D341Med (cell line): ENCODE results near the gene DYNLT2B.
A peak's percentile ranks its signal among the peaks of the same experiment; 100 is the strongest.
"Not testable (repeated sequence)": the region's sequence is repeated elsewhere in the genome, so short reads cannot be mapped to it uniquely, and the experiment has no call there.

Source experiments
- DNase-seq: peaks from one replicate; pipeline ENCODE4 v3.0.0; 2012; ENCODE audit warnings: low spot score

Gene DYNLT2B

DNA sequence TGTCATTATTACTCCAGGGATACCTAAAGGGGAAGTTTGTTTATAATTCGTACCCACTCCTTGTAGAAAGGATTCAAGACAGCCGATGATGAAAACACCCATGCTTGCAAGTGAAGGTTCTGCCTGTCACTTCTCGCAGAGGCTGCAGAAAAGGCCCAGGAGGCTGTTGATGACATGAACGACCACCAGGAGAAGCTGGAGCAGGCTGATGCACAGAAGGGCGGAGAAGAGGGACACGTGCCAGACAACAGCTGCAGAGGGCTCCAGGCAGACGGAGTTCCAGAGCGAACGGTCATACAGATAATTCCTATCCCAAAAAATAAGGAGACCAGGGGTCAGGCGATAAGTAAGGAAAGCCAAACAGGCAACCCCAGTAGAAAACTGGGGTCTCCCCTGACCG is 5.7 kb upstream of the DYNLT2B start:
- peak; percentile 71 for DNase-seq

DNA sequence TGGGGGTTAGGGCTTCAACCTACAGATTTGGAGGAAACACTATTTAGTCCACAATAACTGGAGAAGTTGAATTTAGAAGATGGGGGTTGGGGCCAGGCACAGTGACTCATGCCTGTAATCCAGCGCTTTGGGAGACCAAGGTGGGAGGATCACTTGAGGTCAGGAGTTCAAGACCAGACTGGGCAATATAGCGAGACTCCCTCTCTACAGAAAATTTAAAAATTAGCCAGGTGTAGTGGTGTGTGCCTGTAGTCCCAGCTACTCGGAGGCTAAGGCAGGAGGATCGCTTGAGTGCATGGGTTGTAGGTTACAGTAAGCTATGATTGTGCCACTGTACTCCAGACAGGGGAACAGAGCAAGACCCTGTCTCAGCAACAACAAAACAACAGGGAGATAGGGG is 5.0 kb upstream of the DYNLT2B start:
- DNase-seq, result no peak

DNA sequence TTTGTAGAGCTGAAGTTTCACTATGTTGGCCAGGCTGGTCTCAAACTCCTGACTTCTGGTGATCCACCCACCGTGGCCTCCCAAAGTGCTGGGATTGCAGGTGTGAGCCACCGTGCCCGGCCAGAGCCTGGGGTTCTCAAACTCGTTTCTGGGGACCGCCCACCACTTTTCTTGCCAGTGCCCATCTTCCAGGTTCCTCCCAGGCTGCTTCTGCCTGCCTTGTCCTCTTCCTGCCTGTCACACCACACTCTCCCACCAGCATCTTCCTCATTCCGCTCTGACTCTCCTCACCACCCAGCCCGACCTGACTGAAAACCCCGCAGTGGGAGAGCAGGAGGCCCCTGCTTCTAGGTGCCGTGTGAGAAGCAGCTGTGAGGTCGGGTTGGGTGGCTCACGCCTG is 3.1 kb upstream of the DYNLT2B start:
- DNase-seq, result no peak

DNA sequence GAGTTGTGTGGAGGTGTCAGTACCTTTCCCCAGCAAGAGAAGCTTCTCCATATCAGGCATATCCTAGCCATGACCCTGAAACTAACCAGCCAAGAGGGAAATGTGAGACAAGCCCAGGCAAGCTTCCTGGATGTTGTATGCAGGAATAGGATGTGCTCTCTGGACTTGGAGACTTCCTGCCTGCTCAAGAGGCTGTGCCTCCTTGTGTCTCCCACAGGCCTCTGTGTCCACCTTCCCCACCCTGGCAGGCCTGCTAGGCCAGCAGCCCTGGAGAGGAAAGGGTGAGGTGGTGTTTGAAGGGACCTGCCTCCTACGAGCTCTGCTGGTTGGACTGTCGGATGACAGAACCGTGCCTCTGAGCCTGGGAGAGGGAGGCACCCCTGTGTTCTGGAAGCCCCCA is 2.1 kb upstream of the DYNLT2B start:
- DNase-seq, result no peak

DNA sequence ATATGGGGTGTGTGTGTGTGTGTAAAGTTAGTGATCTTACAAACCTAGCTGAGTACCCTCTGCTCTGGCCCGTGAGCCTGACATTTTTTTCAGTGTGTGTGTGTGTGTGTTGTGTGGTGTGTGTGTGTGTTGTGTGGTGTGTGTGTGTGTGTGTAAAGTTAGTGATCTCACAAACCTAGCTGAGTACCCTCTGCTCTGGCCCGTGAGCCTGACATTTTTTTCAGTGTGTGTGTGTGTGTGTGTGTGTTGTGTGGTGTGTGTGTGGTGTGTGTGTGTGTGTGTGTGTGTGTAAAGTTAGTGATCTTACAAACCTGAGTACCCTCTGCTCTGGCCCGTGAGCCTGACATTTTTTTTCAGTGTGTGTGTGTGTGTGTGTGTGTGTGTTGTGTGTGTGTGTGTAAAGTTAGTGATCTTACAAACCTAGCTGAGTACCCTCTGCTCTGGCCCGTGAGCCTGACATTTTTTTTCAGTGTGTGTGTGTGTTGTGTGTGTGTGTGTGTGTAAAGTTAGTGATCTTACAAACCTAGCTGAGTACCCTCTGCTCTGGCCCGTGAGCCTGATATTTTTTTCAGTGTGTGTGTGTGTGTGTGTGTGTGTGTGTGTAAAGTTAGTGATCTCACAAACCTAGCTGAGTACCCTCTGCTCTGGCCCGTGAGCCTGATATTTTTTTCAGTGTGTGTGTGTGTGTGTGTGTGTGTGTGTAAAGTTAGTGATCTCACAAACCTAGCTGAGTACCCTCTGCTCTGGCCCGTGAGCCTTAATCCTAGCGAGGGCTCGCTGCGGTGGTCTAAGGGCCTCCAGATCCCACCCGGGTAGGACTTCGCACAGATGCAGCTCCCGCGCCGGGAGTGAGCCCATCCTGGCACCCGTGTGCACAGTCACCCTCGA is 997 bp downstream of the DYNLT2B start:
- DNase-seq, result not testable (repeated sequence)

DNA sequence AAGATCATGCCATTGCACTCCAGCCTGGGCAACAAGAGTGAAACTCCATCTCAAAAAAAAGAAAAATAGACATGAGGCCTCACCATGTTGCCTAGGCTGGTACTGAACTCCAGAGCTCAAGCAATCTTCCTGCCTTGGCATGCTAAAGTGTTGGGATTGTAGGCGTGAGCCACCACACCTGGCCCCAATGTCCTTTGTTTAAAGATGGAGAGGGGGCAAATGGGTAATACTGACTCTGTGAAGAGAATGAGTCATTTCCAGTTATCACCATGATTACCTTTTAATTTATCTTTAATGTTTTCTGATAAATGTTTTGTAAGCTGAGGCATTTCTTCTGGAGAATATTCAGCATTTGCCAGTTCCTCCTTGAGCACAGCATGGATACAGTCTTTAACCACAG is 2.2 kb downstream of the DYNLT2B start:
- no peak for DNase-seq

DNA sequence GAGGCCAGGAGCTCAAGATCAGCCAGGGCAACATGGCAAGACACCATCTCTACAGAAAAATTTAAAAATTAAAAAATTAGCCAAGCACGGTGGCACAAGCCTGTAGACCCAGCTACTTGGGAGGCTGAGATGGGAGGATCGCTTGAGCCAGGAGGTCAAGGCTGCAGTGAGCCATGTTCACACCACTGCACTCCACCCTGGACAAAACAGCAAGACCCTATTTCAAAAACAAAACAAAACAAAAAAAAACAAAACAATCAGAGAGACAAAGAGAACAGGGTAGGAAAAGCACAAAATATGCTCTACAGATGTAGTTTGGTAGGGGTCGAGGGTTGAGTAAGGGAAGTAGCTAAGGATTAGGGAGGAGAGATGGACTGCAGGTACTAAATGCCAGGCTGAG is 3.4 kb downstream of the DYNLT2B start:
- DNase-seq, result no peak

DNA sequence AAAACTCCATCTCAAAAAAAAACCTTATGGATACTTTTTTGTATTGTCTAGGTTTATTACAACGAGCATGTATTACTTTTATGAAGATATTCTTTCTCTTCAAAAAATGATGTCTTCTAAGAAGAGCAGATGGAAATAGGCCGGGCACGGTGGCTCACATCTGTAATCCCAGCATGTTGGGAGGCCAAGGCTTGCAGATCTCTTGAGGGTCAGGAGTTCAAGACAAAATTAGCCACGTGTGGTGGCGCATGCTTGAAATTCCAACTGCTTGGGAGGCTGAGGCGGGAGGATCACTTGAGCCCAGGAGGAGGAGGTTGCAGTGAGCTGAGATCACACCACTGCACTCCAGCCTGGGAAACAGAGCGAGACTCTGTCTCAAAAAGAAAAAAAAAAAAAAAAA is 4.0 kb downstream of the DYNLT2B start:
- DNase-seq, result not testable (repeated sequence)

DNA sequence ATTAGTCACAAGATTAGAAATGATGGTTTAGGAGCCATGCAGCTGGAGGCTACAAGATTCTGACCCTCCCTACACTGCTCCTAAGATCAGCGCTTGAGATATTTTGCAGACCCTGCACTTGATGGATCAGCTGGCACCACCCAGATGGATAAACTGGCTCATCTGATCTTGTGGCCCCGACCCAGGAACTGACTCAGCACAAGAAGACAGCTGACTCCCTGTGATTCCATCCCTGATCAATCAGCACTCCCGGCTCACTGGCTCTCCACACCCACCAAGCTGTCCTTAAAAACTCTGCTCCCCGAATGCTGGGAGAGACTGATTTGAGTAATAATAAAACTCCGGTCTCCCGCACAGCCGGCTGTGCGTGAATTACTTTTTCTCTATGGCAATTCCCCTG is 15.1 kb downstream of the DYNLT2B start:
- DNase-seq, result not testable (repeated sequence)

DNA sequence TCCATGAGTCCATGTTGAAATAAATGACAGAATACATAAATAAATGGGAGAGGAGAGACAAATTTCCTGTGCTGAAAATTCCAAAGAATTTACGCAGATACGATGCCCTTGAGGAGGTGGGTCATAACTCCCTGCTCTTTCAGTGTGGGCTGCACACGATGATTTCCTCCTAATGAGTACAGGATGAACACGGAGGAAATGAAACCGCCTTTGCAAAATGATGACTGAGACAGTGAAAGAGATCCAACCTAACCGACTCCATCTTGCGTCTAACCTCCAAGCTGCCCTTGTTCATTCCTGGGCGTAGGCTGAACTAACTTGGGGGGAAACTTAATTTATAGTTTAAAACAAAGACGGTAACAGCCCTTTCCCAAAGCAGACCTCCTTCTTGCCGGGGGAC is 15.5 kb downstream of the DYNLT2B start:
- not testable (repeated sequence) for DNase-seq

DNA sequence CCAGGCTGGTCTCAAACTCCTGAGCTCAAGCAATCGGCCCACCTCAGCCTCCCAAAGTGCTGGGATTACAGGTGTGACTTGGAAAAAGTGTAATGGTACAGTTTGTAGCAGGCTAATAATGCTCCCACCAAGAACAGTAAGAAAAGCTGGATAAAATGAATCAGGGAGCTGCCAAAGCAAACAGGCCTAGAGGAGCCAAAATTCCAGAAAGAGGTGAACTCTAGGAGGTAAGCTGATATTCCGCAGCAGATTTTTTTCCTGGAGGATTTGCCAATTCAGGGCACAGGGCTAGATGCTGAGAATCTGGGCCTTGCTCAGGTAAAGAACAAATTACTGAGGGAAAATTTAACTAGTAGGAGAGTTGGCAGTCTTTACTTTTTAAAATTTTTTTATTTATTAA is 19.5 kb downstream of the DYNLT2B start:
- no peak for DNase-seq

DNA sequence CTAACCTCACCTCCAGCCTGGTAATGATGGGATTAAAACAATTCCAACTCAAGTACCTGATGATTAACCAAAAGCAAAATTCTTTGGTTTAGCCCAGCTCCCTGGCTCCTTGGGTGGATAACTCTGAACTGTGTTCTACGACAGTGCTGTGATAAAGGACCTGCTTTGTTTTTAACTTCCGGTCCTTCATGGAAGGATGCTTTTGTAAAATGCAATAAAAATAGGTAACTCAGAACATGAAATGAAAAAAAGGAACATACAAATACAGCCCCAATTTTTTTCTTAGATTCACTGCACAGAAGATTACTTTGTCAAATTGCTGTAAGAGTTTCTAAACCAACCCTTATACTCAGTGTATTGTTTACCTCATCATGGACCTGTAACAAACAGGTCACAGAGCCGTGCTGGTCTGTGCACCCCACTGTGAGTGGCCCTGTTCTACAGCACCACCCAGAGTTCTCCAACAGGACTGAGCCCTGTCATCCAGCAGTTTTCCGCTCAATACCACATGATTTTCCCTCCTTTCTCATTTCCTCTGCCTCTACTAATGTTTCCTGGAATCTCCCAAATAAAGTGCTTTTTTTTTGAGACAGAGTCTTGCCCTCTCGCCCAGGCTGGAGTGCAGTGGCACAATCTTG is 25.6 kb downstream of the DYNLT2B start:
- no peak for DNase-seq

DNA sequence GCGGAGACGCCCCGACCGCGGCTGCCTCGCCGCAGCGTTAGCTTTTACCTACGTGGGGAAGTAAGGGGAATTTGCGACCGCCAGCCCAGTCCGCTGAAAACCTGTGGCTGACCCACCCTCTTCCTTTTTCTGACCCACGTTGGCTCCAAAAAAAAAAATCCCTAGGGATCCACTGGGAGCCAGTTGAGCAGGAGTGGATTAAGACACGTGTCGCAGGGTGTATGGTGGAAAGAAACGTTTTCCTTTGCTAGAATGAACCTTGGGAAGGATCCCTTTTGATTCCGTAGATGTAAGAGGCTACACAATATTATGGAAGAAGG is 29.9 kb downstream of the DYNLT2B start:
- no peak for DNase-seq

DNA sequence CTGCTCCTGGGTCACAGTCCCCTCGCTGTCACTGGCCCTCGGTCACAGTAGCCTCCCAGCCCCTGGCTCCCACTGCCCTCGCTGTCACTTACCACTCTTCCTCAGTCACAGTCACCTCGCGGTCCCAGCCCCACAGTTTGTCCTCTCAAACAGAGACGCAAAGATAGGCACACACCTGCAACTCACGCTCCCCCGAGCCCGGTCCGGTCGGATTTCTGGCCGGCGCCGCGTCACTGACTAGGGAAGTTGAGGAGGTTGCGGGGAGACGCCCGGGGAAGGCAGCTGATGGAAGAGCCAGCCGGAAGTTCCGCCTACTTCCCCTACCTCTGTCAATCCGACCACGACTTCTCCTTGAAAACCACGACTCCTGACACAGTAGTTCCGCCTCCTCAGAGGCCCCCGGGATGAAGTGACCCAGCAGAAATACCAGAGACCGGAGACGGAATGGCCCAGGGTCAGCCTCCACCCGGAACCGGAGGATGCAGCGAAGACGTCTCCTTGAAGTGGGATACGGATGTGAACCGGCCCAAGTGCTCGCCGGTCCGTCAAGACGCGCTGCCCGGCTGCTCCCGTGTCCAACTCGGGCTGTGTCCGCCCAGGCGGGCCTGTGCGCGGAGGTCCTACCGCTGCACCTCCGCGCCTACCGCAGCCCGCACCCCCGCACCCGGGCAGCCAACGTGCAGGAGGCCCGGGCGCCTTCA is 30.4 kb downstream of the DYNLT2B start, which contains the start of gene PCYT1A:
Gene PCYT1A, minus strand, starts transcription at position 287 of the 701 bp plus-strand sequence. CDS start 17,195 bp downstream, outside the sequence.
- peak; percentile 92 for DNase-seq

DNA sequence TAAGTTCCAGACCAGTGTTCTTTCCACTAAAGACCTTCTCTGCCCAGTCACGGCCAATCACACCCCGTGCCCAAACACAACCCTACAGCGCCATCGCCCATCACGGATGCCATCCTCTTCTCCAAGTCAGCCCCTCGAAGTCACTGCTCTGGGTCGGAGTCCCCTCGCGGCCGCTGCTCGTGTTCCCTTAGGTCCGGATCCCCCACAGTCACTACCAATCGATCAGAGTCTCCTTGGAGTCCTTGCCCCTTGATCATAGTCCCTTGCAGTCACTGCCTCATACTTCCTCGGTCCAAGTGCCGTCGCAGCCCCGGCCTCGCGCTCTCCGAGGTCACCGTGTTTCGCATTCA is 31.0 kb downstream of the DYNLT2B start:
- DNase-seq, result no peak

DNA sequence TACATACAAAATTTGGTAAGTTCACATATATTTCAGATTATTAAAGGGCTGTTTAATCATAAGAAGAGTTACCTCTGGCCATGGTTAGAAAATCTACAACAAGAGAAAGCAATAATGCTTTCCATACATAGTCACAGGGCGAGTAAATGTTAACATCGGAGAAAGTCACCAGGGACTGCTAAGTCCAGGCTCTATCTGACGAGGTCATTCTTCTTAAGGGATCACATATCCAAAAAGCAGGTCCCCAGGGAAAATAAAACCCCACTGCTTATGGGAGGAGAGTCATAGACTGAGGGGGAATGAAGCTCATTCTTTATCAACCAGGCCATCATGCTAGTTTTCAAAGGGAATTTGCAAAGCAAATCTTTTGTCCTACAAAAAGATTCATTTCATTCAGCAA is 33.6 kb downstream of the DYNLT2B start:
- no peak for DNase-seq

DNA sequence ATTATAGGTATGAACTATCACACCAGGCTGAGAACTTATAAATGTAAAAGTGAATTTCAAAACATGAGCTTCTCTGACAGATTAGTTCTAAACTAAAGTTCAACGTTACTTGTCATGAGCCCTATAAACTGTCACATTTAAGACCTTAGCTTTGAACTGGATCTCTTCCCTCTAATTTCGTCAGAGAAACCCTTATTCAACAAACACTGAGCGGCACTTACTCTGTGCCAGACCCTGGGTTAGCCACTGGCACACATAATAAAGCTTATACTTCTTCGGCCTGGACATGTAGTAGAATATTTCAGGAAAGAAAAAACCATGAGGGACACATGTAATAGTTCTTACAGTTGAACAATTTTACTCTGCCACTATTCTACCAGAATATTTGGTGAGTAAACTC is 36.1 kb downstream of the DYNLT2B start:
- DNase-seq, result no peak

DNA sequence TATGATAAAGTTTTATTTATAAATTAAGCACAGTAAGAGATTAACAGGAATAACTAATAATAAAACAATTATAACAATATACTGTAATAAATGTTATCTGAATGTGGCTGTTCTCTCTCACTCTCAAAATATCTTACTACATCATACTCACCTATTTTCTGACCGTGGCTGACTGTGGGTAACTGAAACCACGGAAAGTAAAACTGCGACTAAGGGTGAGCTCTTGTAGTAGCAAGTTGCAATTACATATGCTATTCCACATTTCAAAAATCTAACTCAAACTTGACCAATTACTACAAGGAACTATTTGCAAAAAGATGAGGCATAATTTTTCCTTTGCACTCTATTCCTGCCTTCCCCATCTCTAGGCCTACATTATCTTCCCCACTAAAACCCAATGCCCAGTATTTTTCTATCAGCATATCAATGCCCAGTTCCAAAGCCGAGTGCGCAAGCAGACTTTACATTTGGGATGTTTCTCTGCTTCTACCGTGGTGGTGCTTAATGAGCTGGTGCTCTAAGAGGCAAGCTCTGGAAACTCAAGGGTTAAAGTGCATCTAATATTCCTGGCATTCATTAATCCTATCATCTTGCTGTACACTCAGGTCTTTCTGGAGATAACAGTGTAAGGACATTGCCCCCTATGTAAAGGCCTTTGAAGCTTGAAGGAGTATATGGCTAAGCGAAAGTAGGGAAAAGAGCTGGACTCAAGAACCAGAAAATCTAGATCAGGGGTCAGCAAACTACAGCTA is 37.2 kb downstream of the DYNLT2B start:
- no peak for DNase-seq

DNA sequence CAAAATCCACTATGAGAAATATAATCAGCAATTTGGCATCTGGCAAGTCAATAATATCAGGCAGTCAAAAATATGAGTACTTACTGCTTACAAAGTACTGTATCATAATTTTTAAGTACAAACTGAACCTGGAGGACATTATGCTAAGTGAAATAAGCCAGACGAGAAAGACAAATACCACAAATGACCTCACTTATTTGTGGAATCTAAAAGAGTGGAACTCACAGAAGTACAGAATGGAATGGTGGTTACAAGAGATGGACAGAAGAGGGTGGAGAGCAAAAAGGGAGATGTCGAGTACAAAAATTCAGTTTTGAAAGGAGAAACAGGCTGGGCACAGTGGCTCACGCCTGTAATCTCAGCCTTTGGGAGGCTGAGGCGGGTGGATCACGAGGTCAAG is 42.9 kb downstream of the DYNLT2B start:
- no peak for DNase-seq

DNA sequence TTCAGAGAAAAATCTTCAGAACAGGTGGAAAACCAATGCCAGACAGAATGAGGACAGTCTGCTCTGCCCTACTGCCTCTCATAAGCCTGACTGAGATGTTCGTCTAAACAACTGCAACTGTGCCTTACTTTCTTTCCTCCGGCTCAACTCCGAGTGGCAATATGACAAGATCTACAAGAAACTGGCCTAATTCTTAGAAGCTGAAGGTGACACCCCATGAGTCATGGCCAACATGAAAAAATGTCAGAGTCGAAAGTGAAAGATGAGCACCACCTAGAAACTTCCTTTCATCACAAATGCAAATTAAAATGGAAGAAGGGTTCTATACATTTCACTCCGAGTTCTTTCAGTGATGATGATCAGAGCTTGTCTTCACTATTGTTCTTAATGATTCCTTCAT is 43.5 kb downstream of the DYNLT2B start:
- no peak for DNase-seq

DNA sequence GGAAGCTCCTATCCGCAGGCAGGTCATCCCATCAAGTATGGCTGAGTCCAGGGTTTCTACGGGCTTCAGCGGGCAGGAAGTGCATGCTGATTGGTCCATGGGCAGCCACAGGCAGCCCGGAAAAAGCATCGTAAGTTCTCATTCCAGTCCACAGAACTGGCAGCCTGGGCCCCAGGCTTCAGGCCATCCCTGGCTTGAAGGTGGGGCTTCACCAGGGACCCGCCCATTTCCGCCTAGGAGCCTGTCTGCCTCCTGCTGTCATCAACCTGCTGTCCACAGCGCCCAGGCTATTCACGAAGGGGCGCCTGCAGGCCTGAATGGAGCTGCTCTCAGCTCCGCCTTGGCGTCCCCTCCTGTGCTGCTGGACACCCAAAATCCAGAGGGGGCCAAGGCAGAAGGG is 44.4 kb downstream of the DYNLT2B start:
- no peak for DNase-seq

DNA sequence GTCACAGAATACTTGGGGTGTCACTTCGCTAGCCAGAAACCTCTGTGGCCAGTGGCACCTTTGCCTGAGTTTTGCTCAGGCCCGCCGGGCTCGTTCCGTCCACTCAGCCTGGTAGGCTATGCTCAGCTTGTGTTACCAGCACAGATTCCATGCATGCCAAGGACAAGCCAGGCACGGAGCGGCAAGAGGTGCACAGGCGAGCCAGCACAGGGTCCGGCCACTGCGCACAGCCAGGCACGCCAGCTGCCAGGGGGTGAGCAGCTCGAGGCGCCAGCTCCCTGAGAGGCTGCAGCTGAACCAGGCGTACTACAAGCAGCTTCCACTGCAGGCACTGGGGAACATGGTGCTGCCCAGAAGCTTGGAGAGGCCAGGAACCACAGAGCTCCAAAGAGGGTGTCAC is 45.2 kb downstream of the DYNLT2B start:
- no peak for DNase-seq
